ENCODE data around the gene BCAN.
A peak's percentile ranks its signal among the peaks of the same experiment; 100 is the strongest.

The BCAN gene

GRCh38 chr1:156681196-156681960 lies 39.5 kb downstream of the BCAN start:
- DNase-seq = no peak

DNA sequence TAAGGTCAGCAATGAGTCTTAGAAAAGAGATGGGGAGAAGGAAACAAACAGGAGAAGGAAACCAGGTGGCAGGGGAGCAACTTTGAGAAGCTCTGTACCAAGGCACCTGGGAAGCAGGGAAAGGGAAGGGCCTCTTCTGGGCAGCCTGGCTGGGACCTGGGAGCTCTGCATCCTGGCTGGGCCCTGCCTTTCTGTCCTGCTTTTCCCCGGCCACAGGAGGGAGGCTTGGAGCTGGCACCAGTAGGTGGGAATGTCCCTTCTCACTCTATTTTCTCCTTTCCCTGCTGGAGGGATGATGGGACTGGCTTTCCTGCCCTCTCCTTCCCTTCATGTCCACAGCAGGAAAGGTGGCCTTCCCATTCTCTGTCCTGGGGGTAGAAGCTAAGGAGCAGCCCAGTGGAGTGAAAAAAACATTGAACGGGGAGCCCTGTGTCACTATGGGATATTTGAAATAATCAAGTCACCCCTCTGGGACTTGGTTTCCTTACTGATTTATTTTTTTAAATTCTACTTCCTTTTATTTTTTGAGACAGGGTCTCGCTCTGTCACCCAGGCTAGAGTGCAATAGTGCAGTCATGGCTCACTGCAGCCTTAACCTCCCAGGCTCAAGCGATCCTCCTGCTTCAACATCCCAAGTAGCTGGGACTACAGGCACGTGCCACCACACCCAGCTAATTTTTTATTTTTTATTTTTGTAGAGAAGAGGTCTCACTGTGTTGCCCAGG lies 40.4 kb downstream of the BCAN start:
- no peak for DNase-seq

DNA sequence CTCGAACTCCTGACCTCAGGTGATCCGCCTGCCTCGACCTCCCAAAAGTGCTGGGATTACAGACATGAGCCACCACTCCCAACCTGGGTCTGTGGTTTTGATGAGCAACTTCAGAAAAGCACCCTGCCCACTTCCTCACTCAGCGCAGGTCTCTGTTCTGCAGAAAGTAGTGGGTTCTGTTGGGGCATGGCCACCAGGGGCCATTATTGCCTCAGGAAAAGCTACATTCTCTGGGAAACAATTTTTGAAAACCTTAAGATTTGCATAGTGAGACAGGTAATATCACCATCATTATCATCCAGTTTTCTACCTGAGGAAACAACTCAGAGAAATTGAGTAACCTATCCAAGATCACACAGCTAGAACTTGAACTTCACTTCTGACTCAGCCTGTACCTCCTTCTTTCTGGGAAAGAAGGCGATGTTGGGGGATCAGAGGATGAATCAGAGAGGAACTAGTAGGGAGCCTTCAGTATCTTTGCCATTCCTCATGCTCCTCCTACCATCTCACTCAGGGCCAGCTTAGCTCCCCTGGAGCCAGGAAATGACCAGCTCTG lies 42.4 kb downstream of the BCAN start:
- no peak for DNase-seq

GRCh38 chr1:156689035-156689952 lies 47.4 kb downstream of the BCAN start:
- DNase-seq = peak; percentile 89

DNA sequence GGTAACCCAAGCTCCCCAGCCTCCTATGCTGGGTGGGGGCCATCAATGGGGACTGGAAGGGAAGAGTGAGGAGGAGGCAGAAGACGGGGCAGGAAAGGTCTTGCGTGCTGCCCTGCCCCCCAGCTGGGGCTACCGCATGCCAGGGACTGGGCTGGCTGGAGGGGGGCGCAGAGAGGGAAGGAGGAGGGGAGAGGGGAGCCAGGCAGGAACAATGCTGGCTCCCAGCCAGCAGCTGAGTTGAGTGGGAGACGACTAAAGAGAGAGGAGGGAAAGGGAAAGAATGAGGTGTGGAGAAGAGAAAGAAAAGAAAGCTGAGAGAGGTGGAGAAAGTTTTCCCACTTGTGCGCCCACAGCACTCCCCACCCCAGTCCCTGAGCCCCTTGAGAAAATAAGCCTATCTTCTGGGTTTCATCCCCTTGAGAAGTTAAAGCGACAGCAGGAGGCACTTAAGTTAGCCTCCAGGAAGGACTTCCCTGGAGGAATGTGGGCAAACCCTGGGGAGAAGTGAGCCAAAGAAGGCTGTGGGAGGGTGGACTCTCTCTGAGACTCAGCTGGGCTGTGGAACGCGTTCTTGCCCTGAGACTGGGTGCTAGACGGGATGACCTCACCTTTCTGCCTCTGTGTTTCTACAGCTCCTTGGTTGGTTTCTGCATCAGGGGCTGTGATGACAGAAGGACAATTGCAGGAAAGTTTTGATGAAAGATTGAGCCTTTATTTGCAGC lies 48.2 kb downstream of the BCAN start:
- no peak for DNase-seq

DNA sequence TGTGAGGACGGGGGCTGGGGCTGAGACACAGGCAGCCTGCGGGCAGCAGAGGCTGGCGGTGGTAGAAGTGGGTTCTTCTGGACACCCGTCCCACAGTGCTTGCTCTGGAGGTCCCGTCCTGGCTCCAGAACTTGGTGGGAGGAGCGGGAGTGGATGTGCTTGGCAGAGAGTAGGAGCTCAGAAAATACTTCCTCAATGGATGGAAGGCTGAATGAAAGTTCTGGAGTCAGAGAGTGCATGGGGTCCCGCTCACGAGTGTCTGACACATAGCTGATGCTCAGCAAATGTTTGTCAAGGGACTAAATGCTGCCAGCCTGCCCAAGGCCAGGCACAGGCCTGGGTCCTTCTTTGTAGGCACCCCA lies 48.7 kb downstream of the BCAN start:
- DNase-seq = no peak

DNA sequence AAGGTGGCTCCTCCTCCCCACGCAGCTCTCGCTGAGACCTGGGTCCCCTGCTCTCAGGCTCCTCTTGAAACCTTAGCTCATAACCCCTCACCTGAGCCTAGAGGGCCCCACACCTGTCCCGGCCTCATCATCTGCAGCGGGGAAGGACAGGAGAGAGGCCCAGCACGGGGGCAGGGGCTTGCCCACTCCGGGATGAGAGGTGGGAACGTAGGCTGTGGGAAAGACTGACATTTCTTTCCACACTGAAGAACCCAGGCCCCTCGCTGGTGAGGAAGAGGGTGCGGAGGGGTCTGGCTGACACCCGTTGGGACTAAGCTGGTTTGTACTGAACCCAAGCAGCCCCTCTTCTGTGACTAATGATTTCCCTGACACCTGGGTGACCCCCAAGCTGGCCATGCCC lies 49.3 kb downstream of the BCAN start:
- no peak for DNase-seq

DNA sequence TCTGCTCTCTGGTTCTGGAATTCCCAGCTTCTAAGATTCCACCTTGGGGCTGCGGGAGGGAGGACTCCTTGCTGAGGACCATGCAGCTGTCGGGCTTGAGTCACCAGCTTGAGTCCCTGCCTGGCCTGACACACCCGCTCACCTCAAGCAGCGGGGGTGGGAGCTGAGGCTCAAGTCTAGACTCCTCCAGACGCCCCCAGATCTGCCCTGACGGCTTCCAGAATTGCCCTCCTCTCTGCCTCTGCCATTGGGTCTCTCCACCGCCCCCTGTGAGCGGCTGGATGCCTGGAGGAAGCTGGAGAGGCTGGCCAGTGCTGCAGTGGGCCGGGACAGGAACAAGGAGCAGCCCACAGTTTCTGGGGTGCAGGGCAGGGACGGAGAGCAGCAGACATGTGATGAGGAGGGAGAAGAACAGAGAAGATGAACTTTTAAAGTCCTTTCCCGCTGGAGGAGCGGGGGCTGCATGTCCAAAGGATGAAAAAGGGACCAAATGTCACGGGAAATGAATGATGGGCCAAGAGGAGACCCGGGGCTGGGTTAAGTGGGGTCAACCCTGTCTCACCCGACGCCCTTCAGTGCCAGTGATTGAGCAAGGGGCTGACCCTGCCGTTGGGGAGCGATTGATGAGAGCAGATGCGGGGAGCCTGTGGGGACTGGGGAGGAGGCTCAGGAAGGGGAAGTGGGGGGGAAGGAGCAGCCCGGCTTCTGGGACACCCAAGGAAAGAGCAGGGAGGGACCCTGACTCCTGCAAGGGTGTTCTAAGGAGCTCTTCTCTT lies 49.9 kb downstream of the BCAN start:
- DNase-seq = no peak

- DNase-seq = no peak
These were observed 50.6 kb downstream of the BCAN start for GRCh38 chr1:156692441-156692924.

- no peak for DNase-seq
These were observed 51.3 kb downstream of the BCAN start for GRCh38 chr1:156692925-156693847.

DNA sequence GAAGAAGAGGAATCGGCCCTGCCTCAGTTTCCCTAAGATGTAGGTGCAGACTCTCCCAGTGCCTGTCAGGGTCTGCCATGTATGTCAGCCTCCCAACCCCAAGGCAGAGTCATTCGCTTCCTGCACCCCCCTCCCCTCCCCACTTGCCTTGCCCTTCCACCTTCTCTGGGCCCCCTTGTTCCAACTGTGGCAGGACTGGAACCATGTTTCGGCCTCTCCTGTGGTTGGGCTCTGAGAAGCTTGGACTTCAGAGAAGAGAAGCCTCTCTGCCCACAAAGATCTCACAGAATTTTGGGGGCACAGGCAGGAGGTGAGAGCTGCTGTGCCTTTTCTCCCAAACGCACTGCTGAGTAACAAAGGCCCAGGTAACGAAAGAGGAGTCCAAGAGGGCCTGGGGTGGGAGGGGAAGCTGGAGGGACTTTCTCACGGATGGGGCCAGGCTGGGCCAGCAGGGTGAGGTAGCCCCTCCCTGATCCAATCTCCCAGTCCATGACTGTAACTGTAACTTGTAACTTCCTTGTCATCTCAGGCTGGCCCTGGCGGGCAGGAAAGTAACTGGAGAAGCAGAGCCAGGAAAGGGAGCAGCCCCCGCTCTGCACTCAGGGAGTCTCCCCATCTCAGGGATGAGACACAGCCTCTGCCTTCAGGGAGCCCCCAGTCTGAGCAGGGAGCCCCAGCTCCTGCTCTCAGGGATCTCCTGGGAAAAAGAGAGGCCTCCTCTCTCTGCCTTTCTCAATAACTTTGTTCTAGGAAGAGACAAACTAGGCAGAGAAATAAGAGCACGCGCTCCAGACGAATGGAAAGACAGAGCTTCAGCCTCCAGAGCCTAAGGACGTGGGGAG lies 52.2 kb downstream of the BCAN start:
- DNase-seq = no peak

DNA sequence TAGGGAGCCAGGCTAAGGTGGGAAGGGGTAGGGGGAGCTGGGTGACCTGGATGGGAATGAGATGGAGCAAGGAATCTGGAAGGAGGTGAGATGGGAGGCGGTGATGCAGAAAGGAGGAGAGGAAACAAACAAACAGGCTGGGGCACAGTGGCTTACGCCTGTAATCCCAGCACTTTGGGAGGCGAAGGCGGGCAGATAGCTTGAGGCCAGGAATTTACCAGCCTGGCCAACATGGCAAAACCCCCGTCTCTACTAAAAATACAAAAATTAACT lies 52.7 kb downstream of the BCAN start:
- DNase-seq = no peak

- no peak for DNase-seq
These were observed 54.8 kb downstream of the BCAN start for GRCh38 chr1:156696755-156697154.

DNA sequence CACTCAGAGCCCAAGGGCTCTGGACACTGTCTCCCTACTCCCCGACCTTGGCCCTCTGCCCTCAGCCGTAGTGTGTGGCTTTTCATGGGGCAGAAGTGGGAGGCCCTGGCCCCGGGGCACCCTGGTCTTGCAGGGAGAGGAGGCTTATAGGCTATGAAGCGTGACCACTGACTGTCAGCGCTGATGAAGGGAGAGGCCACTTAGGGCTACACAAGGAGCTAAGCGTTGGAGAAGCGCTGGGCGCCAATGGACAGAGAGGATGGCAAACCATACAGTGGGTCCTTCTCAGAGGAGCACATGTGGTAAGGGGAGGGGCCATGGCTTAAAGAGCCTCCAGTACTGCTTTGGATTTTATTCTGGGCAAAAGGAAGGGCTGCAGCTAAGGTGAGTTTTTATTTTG lies 55.6 kb downstream of the BCAN start:
- no peak for DNase-seq

DNA sequence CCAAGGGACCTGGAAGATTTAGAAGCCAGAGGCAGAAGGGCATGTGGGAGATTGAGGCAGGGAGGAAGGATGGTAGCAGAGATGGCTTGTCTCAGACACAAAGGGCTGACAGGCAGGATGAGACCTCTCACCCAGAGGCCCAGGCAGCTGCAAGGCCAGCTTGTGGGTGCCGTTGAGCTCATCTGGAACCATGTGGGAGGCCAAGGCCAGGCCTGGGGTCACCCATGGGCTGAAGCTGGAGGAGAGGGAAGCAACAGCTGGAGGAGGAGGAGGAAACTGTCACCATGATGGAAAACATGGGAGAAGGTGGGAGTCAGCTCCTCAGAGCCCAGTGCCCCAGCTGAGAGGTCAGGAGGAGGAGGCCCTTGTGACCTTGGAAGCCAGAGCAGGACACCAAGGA lies 57.1 kb downstream of the BCAN start:
- no peak for DNase-seq

- no peak for DNase-seq
These were observed 59.0 kb downstream of the BCAN start for GRCh38 chr1:156700736-156701531.

- DNase-seq = no peak
These were observed 61.4 kb downstream of the BCAN start for GRCh38 chr1:156703336-156703735.

GRCh38 chr1:156703741-156704140 lies 61.8 kb downstream of the BCAN start:
- DNase-seq = no peak

- DNase-seq = no peak
These were observed 62.3 kb downstream of the BCAN start for GRCh38 chr1:156704166-156704711.

Measured in activated effector memory CD4-positive, alpha-beta T cell treated with anti-CD3 and anti-CD28 coated beads, Interleukin-2, amount 50 U/mL, for 16 hours (primary cell).